ENCODE measurements around the gene SV2A. TPM values are rescaled to one million over a fixed set of nuclear protein-coding genes. Genes with fewer than 3 reads are reported as not detected.
"Not testable (repeated sequence)": the region's sequence is repeated elsewhere in the genome, so short reads cannot be mapped to it uniquely, and the experiment has no call there.

Gene SV2A
- polyA plus RNA-seq, 1 donor (not counting 4 experiments of a cell fraction or from before 2014, with no cell fraction given): 0.28 TPM

- peak overlapping the region; percentile 94 for H2AFZ ChIP-seq (ENCODE audit: control insufficient read depth, low read length)
- dilution Hi-C loops (cut with MboI; ENCODE audit: extremely low pct_ligation_motif_present, low sequenced_read_pairs): no loop called here
- DNase-seq (ENCODE audit: low read depth, low spot score): peak; percentile 60
These were observed 29.2 kb downstream of the SV2A start for GRCh38 chr1:149888247-149888998.

GRCh38 chr1:149887456-149888246 lies 30.0 kb downstream of the SV2A start:
- peaks cover 20% of the 10 kb centered on the region for H3K4me1 ChIP-seq (ENCODE audit: control insufficient read depth, extremely low read depth, insufficient read depth, low read length)
- peak overlapping the region; percentile 49 for H2AFZ ChIP-seq (ENCODE audit: control insufficient read depth, low read length)
- dilution Hi-C loops (cut with MboI; ENCODE audit: extremely low pct_ligation_motif_present, low sequenced_read_pairs): no loop called here
- FAIRE-seq (no peak), DNase-seq (ENCODE audit: low read depth, low spot score) (peak; percentile 85)
- H4K20me1 ChIP-seq (ENCODE audit: control insufficient read depth, extremely low read depth, insufficient read depth, low read length): no peaks in the 10 kb centered on the region
- no peaks in the 10 kb centered on the region for H3K79me2 ChIP-seq (ENCODE audit: control insufficient read depth, insufficient read depth, low read length)
- peak overlapping the region; percentile 53 to 88 (median 61) for H3K4me3 ChIP-seq (ENCODE audit: control insufficient read depth in 2 of 3, extremely low read depth in 1 of 3, insufficient read depth in 2 of 3, low read depth in 1 of 3, low read length in 3 of 3)
- peak overlapping the region; percentile 92 for H3K9ac ChIP-seq (ENCODE audit: control insufficient read depth, extremely low read depth, insufficient read depth, low read length)
- no peaks in the 10 kb centered on the region for H3K36me3 ChIP-seq (ENCODE audit: control insufficient read depth in 2 of 2, extremely low read depth in 1 of 2, insufficient read depth in 2 of 2, low read length in 2 of 2)
- no peak for TF ChIP-seq CTCF (optimal IDR thresholded peaks at IDR 0.05 in 1 of 3, IDR thresholded peaks at IDR 0.05 in 1 of 3, conservative IDR thresholded peaks at IDR 0.05 in 1 of 3; ENCODE audit: extremely low read depth in 1 of 3, insufficient read depth in 2 of 3, low read length in 3 of 3)
- no peak for TF ChIP-seq EZH2 (IDR thresholded peaks at IDR 0.05; ENCODE audit: low read length)
- H3K9me3 ChIP-seq (ENCODE audit: control insufficient read depth, low read depth, low read length): no peaks in the 10 kb centered on the region
- peak overlapping the region; percentile 100 for H3K4me2 ChIP-seq (ENCODE audit: control insufficient read depth, extremely low read depth, insufficient read depth, low read depth, low read length)
- no peaks in the 10 kb centered on the region for H3K9me1 ChIP-seq (ENCODE audit: control insufficient read depth, extremely low read depth, insufficient read depth, low read length)
- no peaks in the 10 kb centered on the region for H3K27me3 ChIP-seq (ENCODE audit: control insufficient read depth, extremely low read depth, insufficient read depth, low read length)
- peak overlapping the region; percentile 98 for H3K27ac ChIP-seq (ENCODE audit: control insufficient read depth, insufficient read depth, low read length)

More at GRCh38 chr1:149888247-149888998, 29.2 kb downstream of the SV2A start:
- Histone ChIP-seq H4K20me1 (ENCODE audit: control insufficient read depth, extremely low read depth, insufficient read depth, low read length) (no peaks in the 10 kb centered on the region), H3K27ac (ENCODE audit: control insufficient read depth, insufficient read depth, low read length) (peak overlapping the region; percentile 98), H3K27me3 (ENCODE audit: control insufficient read depth, extremely low read depth, insufficient read depth, low read length) (no peaks in the 10 kb centered on the region), H3K9me3 (ENCODE audit: control insufficient read depth, low read depth, low read length) (no peaks in the 10 kb centered on the region), H3K36me3 (ENCODE audit: control insufficient read depth in 2 of 2, extremely low read depth in 1 of 2, insufficient read depth in 2 of 2, low read length in 2 of 2) (no peaks in the 10 kb centered on the region), H3K4me2 (ENCODE audit: control insufficient read depth, extremely low read depth, insufficient read depth, low read depth, low read length) (peak overlapping the region; percentile 100), H3K4me3 (ENCODE audit: control insufficient read depth in 2 of 3, extremely low read depth in 1 of 3, insufficient read depth in 2 of 3, low read depth in 1 of 3, low read length in 3 of 3) (peak overlapping the region; percentile 53 to 88 (median 61)), H3K79me2 (ENCODE audit: control insufficient read depth, insufficient read depth, low read length) (no peaks in the 10 kb centered on the region), H3K4me1 (ENCODE audit: control insufficient read depth, extremely low read depth, insufficient read depth, low read length) (peaks cover 20% of the 10 kb centered on the region), H3K9ac (ENCODE audit: control insufficient read depth, extremely low read depth, insufficient read depth, low read length) (peak overlapping the region; percentile 92), H3K9me1 (ENCODE audit: control insufficient read depth, extremely low read depth, insufficient read depth, low read length) (no peaks in the 10 kb centered on the region)
- FAIRE-seq: no peak
- TF ChIP-seq EZH2 (IDR thresholded peaks at IDR 0.05; ENCODE audit: low read length): no peak
- peak; percentile 69 to 76 (median 70) for TF ChIP-seq CTCF (optimal IDR thresholded peaks at IDR 0.05 in 1 of 3, IDR thresholded peaks at IDR 0.05 in 1 of 3, conservative IDR thresholded peaks at IDR 0.05 in 1 of 3; ENCODE audit: extremely low read depth in 1 of 3, insufficient read depth in 2 of 3, low read length in 3 of 3)

- FAIRE-seq: not testable (repeated sequence)
These were observed 30.5 kb downstream of the SV2A start for GRCh38 chr1:149887196-149887455.

More at GRCh38 chr1:149887196-149887455, 30.5 kb downstream of the SV2A start:
- H4K20me1 ChIP-seq (ENCODE audit: control insufficient read depth, extremely low read depth, insufficient read depth, low read length); H3K79me2 ChIP-seq (ENCODE audit: control insufficient read depth, insufficient read depth, low read length); H3K9me3 ChIP-seq (ENCODE audit: control insufficient read depth, low read depth, low read length); H3K9me1 ChIP-seq (ENCODE audit: control insufficient read depth, extremely low read depth, insufficient read depth, low read length); H3K36me3 ChIP-seq (ENCODE audit: control insufficient read depth in 2 of 2, extremely low read depth in 1 of 2, insufficient read depth in 2 of 2, low read length in 2 of 2); dilution Hi-C loops (cut with MboI; ENCODE audit: extremely low pct_ligation_motif_present, low sequenced_read_pairs); H3K27me3 ChIP-seq (ENCODE audit: control insufficient read depth, extremely low read depth, insufficient read depth, low read length); H2AFZ ChIP-seq (ENCODE audit: control insufficient read depth, low read length); DNase-seq (ENCODE audit: low read depth, low spot score): not testable (repeated sequence)
- H3K4me3 ChIP-seq (ENCODE audit: control insufficient read depth in 2 of 3, extremely low read depth in 1 of 3, insufficient read depth in 2 of 3, low read depth in 1 of 3, low read length in 3 of 3): peak overlapping the region; percentile 53 to 88 (median 61)
- peaks cover 20% of the 10 kb centered on the region for H3K4me1 ChIP-seq (ENCODE audit: control insufficient read depth, extremely low read depth, insufficient read depth, low read length)
- peak overlapping the region; percentile 98 for H3K27ac ChIP-seq (ENCODE audit: control insufficient read depth, insufficient read depth, low read length)
- peak overlapping the region; percentile 100 for H3K4me2 ChIP-seq (ENCODE audit: control insufficient read depth, extremely low read depth, insufficient read depth, low read depth, low read length)
- peak overlapping the region; percentile 92 for H3K9ac ChIP-seq (ENCODE audit: control insufficient read depth, extremely low read depth, insufficient read depth, low read length)

Measured in keratinocyte (primary cell).